H9 (cell line): ENCODE results near the gene DPF1. TPM values are rescaled to one million over a fixed set of nuclear protein-coding genes. Genes with fewer than 3 reads are reported as not detected.

Experiments used
- DNase-seq: peaks from one replicate; pipeline ENCODE4 v3.0.0-alpha.2; 2017
- H2AFZ ChIP-seq: one replicate; pipeline ENCODE4 v1.6.1; 2013; ENCODE audit warnings: mild to moderate bottlenecking, low read length, control low read depth, moderate library complexity
- H2AK5ac ChIP-seq: 2 replicates; pipeline ENCODE4 v1.6.1; 2013; ENCODE audit warnings: low read length, control low read depth, mixed read lengths; ENCODE audit not compliant: insufficient read length
- H2BK120ac ChIP-seq: one replicate; pipeline ENCODE4 v1.6.1; 2013; ENCODE audit warnings: low read depth, mild to moderate bottlenecking, low read length, control low read depth, inconsistent platforms; ENCODE audit not compliant: poor library complexity, severe bottlenecking
- H2BK12ac ChIP-seq: 2 replicates; pipeline ENCODE4 v1.6.1; 2013; ENCODE audit warnings: low read length, control low read depth, mixed read lengths, low read depth; ENCODE audit not compliant: insufficient read length
- H2BK15ac ChIP-seq: 2 replicates; pipeline ENCODE4 v1.6.1; 2013; ENCODE audit warnings: low read depth, low read length, control low read depth
- H2BK20ac ChIP-seq: one replicate; pipeline ENCODE4 v1.6.1; 2013; ENCODE audit warnings: low read depth, mild to moderate bottlenecking, low read length, control low read depth, inconsistent platforms; ENCODE audit not compliant: poor library complexity, severe bottlenecking
- H2BK5ac ChIP-seq: 2 replicates; pipeline ENCODE4 v1.6.1; 2013; ENCODE audit warnings: low read length, control low read depth, mixed read lengths; ENCODE audit not compliant: insufficient read length
- H3K14ac ChIP-seq: 2 replicates; pipeline ENCODE4 v1.6.1; 2013; ENCODE audit warnings: low read length, control low read depth; ENCODE audit not compliant: insufficient read depth
- H3K18ac ChIP-seq: 2 replicates; pipeline ENCODE4 v1.6.1; 2013; ENCODE audit warnings: low read depth, mild to moderate bottlenecking, mixed read lengths, low read length, control low read depth; ENCODE audit not compliant: insufficient read length
- H3K23ac ChIP-seq: 2 replicates; pipeline ENCODE4 v1.6.1; 2013; ENCODE audit warnings: low read length, control low read depth, mixed read lengths, low read depth; ENCODE audit not compliant: insufficient read length
- H3K23me2 ChIP-seq: 2 replicates; pipeline ENCODE4 v1.6.1; 2013; ENCODE audit warnings: low read depth, mild to moderate bottlenecking, mixed read lengths, low read length, control low read depth; ENCODE audit not compliant: insufficient read length, poor library complexity, severe bottlenecking
- H3K27ac ChIP-seq: 2 replicates; pipeline ENCODE4 v1.5.1; 2013; ENCODE audit warnings: low read length, control low read depth, mixed read lengths, low read depth; ENCODE audit not compliant: insufficient read length
- H3K27me3 ChIP-seq: 2 replicates; pipeline ENCODE4 v1.6.1; 2013; ENCODE audit warnings: low read length, control low read depth, inconsistent platforms; ENCODE audit not compliant: insufficient read depth
- H3K4ac ChIP-seq: 2 replicates; pipeline ENCODE4 v1.6.1; 2013; ENCODE audit warnings: low read depth, mild to moderate bottlenecking, control low read depth, inconsistent platforms, low read length, moderate library complexity
- H3K4me1 ChIP-seq: 2 replicates; pipeline ENCODE4 v1.6.1; 2013; ENCODE audit warnings: low read length, control low read depth, inconsistent platforms; ENCODE audit not compliant: insufficient read depth
- H3K4me2 ChIP-seq: 2 replicates; pipeline ENCODE4 v1.6.1; 2013; ENCODE audit warnings: low read length, control low read depth, mixed read lengths; ENCODE audit not compliant: insufficient read length, insufficient read depth
- H3K56ac ChIP-seq: 2 replicates; pipeline ENCODE4 v1.6.1; 2013; ENCODE audit warnings: low read depth, mild to moderate bottlenecking, mixed read lengths, low read length, control low read depth; ENCODE audit not compliant: insufficient read length
- H3K79me1 ChIP-seq: 2 replicates; pipeline ENCODE4 v1.6.1; 2013; ENCODE audit warnings: low read depth, mild to moderate bottlenecking, moderate library complexity, low read length, control low read depth, inconsistent platforms; ENCODE audit not compliant: insufficient read depth, poor library complexity, severe bottlenecking
- H3K79me2 ChIP-seq: 2 replicates; pipeline ENCODE4 v1.6.1; 2013; ENCODE audit warnings: low read length, control low read depth, inconsistent platforms; ENCODE audit not compliant: insufficient read depth
- H3K9ac ChIP-seq: 2 replicates; pipeline ENCODE4 v1.6.1; 2013; ENCODE audit warnings: low read length, control low read depth, mixed read lengths; ENCODE audit not compliant: insufficient read length; ENCODE audit errors: extremely low read depth
- H3K9me3 ChIP-seq: one replicate; pipeline ENCODE4 v1.6.1; 2013; ENCODE audit warnings: low read depth, low read length, inconsistent platforms; ENCODE audit not compliant: control insufficient read depth
- H3T11ph ChIP-seq: one replicate; pipeline ENCODE4 v1.6.1; 2013; ENCODE audit warnings: mild to moderate bottlenecking, low read length, control low read depth, inconsistent platforms
- H4K20me1 ChIP-seq: one replicate; pipeline ENCODE4 v1.6.1; 2013; ENCODE audit not compliant: control insufficient read depth, insufficient read length, insufficient read depth
- H4K5ac ChIP-seq: 2 replicates; pipeline ENCODE4 v1.6.1; 2013; ENCODE audit warnings: low read depth, mild to moderate bottlenecking, mixed read lengths, low read length, control low read depth; ENCODE audit not compliant: insufficient read length
- H4K8ac ChIP-seq: replicated peaks from 2 replicates; pipeline ENCODE4 v1.6.1; 2013; ENCODE audit warnings: low read length, control low read depth, mixed read lengths, low read depth; ENCODE audit not compliant: insufficient read length
- H4K91ac ChIP-seq: 2 replicates; pipeline ENCODE4 v1.6.1; 2013; ENCODE audit warnings: low read depth, mild to moderate bottlenecking, moderate library complexity, mixed read lengths, low read length, control low read depth; ENCODE audit not compliant: insufficient read length
- H3K27ac Mint-ChIP-seq, 3 experiments: 2 replicates in 2 of 3; 3 replicates in 1 of 3; pipeline ENCODE4 v1.8.0; 2020 to 2021; ENCODE audit warnings: mixed read lengths in 3 of 3, mild to moderate bottlenecking in 1 of 3, moderate library complexity in 1 of 3
- H3K27me3 Mint-ChIP-seq: 2 replicates; pipeline ENCODE4 v1.8.0; 2021; ENCODE audit warnings: low read depth, mild to moderate bottlenecking, moderate library complexity, mixed read lengths
- H3K36me3 Mint-ChIP-seq, 3 experiments: 2 replicates in 2 of 3; 3 replicates in 1 of 3; pipeline ENCODE4 v1.8.0; 2020 to 2021; ENCODE audit warnings: low read depth in 3 of 3, mixed read lengths in 3 of 3; ENCODE audit not compliant: insufficient read depth in 1 of 3
- H3K4me1 Mint-ChIP-seq, 2 experiments: 2 replicates each; pipeline ENCODE4 v1.8.0; 2020; ENCODE audit warnings: mixed read lengths in 2 of 2
- H3K4me3 Mint-ChIP-seq, 2 experiments: 2 replicates in 1 of 2; 3 replicates in 1 of 2; pipeline ENCODE4 v1.8.0; 2020 to 2021; ENCODE audit warnings: mild to moderate bottlenecking in 2 of 2, mixed read lengths in 2 of 2, moderate library complexity in 1 of 2
- H3K9me3 Mint-ChIP-seq, 2 experiments: 2 replicates in 1 of 2; 3 replicates in 1 of 2; pipeline ENCODE4 v1.8.0; 2020; ENCODE audit warnings: mild to moderate bottlenecking in 2 of 2, mixed read lengths in 2 of 2, moderate library complexity in 1 of 2
- CTCF ChIP-seq: fragments of 200-600 bp; sonication (generic); conservative IDR thresholded peaks from 3 replicates; pipeline ENCODE4 v1.8.0; 2021; ENCODE audit warnings: antibody characterized with exemption, mild to moderate bottlenecking
- WGBS: extraction: QIAGEN DNeasy Blood & Tissue Kit; methylation state at CpG from one replicate; pipeline ENCODE4 v1.1.7; 2013; ENCODE audit warnings: missing lambda C conversion rate, low lambda C conversion rate, mixed read lengths; ENCODE audit not compliant: insufficient read length; ENCODE audit errors: extremely low coverage; 5-methylcytosine and 5-hydroxymethylcytosine counted together
- total RNA-seq: library from RNA; stranded (reverse); gene quantifications from 2 replicates; pipeline ENCODE4 v1.2.1, GENCODE V29; 2021

Gene DPF1
- total RNA-seq, 1 experiment from 2014 or later: 12.0 TPM

DNA sequence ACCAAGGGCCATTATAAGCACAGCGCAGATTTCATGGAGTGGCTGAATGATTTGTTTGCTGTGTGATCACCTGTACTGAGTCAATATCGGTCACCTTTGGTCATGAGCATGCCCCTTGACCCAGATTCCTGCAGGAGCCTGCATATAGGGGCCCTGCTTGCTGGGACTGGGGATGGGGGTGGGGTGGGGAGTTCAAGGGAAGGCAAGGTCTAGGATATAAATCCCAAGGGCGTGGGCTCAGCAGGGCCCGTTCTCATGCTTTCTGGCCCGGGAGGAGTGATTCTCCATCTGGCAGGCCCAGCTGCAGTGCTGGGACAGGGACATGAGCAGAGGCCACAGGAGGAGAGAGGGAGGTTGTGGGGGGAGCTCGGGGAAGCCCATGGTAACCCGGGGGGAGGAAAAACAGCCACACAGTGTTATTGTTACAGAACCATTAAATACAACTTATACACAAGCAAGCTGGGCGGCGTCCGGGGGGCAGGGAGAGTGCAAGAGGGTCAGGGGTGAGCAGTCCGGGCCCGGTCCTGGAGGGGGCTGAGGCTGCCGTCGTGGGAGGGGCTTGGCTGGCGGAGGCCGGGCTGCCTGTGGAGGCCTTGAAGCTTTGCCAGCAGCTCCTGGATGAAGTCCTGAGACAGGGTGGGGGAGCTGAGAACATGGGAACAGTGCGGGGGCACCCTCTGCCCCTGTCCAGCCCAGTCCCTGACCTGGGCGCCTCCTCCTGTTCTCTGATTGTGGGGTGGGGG, 27.0 kb upstream of the DPF1 start:
- H3K79me2 ChIP-seq: no peaks in the 10 kb centered on the region
- H3T11ph ChIP-seq: no peak overlapping the region
- H2AFZ ChIP-seq: no peak overlapping the region
- Mint-ChIP-seq H3K27ac (peak overlapping the region; percentile 16 to 80 (median 50); a peak in 6 of 7 replicates), H3K27me3 (peaks cover 18% of the 10 kb centered on the region), H3K36me3 (no peaks in the 10 kb centered on the region; a peak in 2 of 7 replicates), H3K9me3 (no peaks in the 10 kb centered on the region; a peak in 1 of 5 replicates), H3K4me1 (peaks cover 39 to 51% of the 10 kb centered on the region in 2 experiments), H3K4me3 (peak overlapping the region in 1 of 2 experiments; percentile 68; a peak in 3 of 5 replicates)
- H3K23me2 ChIP-seq: peaks cover 7% of the 10 kb centered on the region
- H3K56ac ChIP-seq: no peak overlapping the region
- H2AK5ac ChIP-seq: no peak overlapping the region
- H3K23ac ChIP-seq: no peak overlapping the region
- TF ChIP-seq CTCF: no peak
- no peak overlapping the region for H2BK15ac ChIP-seq
- H2BK120ac ChIP-seq: no peak overlapping the region
- H2BK12ac ChIP-seq: no peak overlapping the region
- H3K9ac ChIP-seq: no peak overlapping the region
- no peak overlapping the region for H2BK20ac ChIP-seq
- no peaks in the 10 kb centered on the region for H3K79me1 ChIP-seq
- peak; percentile 55 for DNase-seq
- no peak overlapping the region for H3K14ac ChIP-seq
- no peak overlapping the region for H4K91ac ChIP-seq
- H4K5ac ChIP-seq: no peak overlapping the region
- no peak overlapping the region for H2BK5ac ChIP-seq
- H4K20me1 ChIP-seq: no peaks in the 10 kb centered on the region
- H3K4me2 ChIP-seq: peak overlapping the region; percentile 71
- H4K8ac ChIP-seq: no peak overlapping the region
- no peak overlapping the region for H3K4ac ChIP-seq
- peaks cover 3% of the 10 kb centered on the region; the same call in 1 of the 2 replicates for H3K4me1 ChIP-seq
- H3K27ac ChIP-seq: no peak overlapping the region
- H3K9me3 ChIP-seq: no peaks in the 10 kb centered on the region
- no peak overlapping the region for H3K18ac ChIP-seq
- no CpG with 5 or more reads among the region's 18 CpGs for WGBS
- H3K27me3 ChIP-seq: no peaks in the 10 kb centered on the region; the same call in 1 of the 2 replicates
